ENCODE data around the gene GART. TPM values are rescaled to one million over a fixed set of nuclear protein-coding genes. Genes with fewer than 3 reads are reported as not detected.

GART gene
- total and polyA plus RNA-seq, 10 of the 15 experiments (the other 5 are each of a cell fraction or from before 2014, with no cell fraction given) = 44.7 to 178 (median 106) TPM

- TF ChIP-seq ZBTB11 (CRISPR knock-in tag; IDR thresholded peaks at IDR 0.05) (no peak), CBFB (IDR thresholded peaks at IDR 0.05; ENCODE audit: low read depth) (no peak), POLR2AphosphoS2 (IDR thresholded peaks at IDR 0.05; ENCODE audit: low read depth, low read length) (peak; percentile 84; the same call in 1 of the 2 replicates), ATF7 (IDR thresholded peaks at IDR 0.05; ENCODE audit: low read depth) (no peak), ESRRA (IDR thresholded peaks at IDR 0.05; ENCODE audit: low read length) (no peak), CEBPB (IDR thresholded peaks at IDR 0.05; ENCODE audit: borderline replicate concordance in 1 of 2, low read depth in 2 of 2, low read length in 2 of 2) (no peak), TARDBP (IDR thresholded peaks at IDR 0.05; ENCODE audit: borderline replicate concordance) (no peak), RELB (IDR thresholded peaks at IDR 0.05; ENCODE audit: low read depth) (no peak), KDM1A (IDR thresholded peaks at IDR 0.05; ENCODE audit: borderline replicate concordance) (no peak), CREB1 (IDR thresholded peaks at IDR 0.05; ENCODE audit: low read depth) (peak; percentile 63; the same call in 1 of the 2 replicates), YY1 (IDR thresholded peaks at IDR 0.05; ENCODE audit: low read depth, low read length) (no peak; the same call in 1 of the 2 replicates), CREM (IDR thresholded peaks at IDR 0.05; ENCODE audit: low read depth) (no peak), USF2 (IDR thresholded peaks at IDR 0.05; ENCODE audit: borderline replicate concordance, low read depth, low read length) (no peak), IRF3 (IDR thresholded peaks at IDR 0.05) (no peak), POLR2A (IDR thresholded peaks at IDR 0.05; ENCODE audit: low read depth, low read length) (peak; percentile 84), NR2C1 (IDR thresholded peaks at IDR 0.05) (0 out of 2 replicates have a peak, but pooled peaks have one; percentile 22), KAT2A (conservative IDR thresholded peaks at IDR 0.05; ENCODE audit: control insufficient read depth, low read depth, low read length) (no peak), RB1 (IDR thresholded peaks at IDR 0.05; ENCODE audit: borderline replicate concordance) (peak; percentile 94), MEF2B (IDR thresholded peaks at IDR 0.05; ENCODE audit: partially characterized antibody, poor library complexity, severe bottlenecking) (no peak), BACH1 (IDR thresholded peaks at IDR 0.05; ENCODE audit: borderline replicate concordance) (peak; percentile 86), FOXM1 (IDR thresholded peaks at IDR 0.05; ENCODE audit: low read depth, low read length) (no peak), LARP7 (IDR thresholded peaks at IDR 0.05) (peak; percentile 91), HSF1 (IDR thresholded peaks at IDR 0.05; ENCODE audit: low read depth, low read length) (0 out of 2 replicates have a peak, but pooled peaks have one; percentile 10)
Measured at GRCh38 chr21:33588485-33589335, 46.8 kb upstream of the GART start, which contains the start of gene DONSON (continued).

Data from GM12878 (cell line).